ENCODE results near the gene DDX10. TPM values are rescaled to one million over a fixed set of nuclear protein-coding genes. Genes with fewer than 3 reads are reported as not detected.

The DDX10 gene
- total RNA-seq, 1 donor, result 15.7 TPM

DNA sequence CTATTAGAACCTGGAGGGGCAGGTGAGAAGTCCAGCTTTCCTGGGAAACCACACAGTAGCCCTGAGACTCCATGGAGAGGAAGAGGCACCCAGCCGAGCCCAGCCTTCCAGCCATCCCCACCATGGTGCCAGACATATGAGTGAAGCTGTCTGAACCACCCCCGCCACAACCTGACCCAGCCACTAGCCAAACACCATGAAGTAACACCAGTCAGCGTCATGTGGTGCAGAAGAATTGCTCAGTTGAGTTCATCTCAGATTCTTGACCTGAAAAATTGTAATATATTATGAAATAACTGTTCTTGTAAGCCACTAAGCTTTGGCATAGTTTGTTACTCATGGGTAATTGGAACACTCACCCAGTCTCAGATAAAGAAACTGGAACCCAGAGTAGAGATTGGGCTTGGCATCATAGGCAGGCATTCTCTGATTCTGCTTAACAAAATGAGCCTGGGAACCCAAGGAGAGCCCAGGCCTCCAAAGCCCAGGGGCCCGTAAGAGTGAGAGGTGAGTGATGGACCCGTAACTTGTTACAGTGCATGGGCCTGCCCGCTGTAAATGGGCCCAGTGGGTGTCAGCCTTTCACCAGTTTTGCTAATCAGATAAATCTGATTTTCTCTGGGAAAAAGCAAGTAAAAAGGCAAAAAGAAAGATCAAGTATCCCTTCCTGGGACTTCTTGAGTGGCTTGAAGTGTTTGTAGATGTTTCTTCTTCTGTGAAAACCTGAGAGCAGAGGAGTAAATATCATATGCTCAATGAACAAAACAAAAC is 305.5 kb downstream of the DDX10 start:
- peak; percentile 60 for DNase-seq (ENCODE audit: low read depth)
- no peak overlapping the region for H3K4me3 ChIP-seq (ENCODE audit: low read depth, low read length)
- TF ChIP-seq CTCF (IDR thresholded peaks at IDR 0.05; ENCODE audit: insufficient read depth, low read length), result no peak

DNA sequence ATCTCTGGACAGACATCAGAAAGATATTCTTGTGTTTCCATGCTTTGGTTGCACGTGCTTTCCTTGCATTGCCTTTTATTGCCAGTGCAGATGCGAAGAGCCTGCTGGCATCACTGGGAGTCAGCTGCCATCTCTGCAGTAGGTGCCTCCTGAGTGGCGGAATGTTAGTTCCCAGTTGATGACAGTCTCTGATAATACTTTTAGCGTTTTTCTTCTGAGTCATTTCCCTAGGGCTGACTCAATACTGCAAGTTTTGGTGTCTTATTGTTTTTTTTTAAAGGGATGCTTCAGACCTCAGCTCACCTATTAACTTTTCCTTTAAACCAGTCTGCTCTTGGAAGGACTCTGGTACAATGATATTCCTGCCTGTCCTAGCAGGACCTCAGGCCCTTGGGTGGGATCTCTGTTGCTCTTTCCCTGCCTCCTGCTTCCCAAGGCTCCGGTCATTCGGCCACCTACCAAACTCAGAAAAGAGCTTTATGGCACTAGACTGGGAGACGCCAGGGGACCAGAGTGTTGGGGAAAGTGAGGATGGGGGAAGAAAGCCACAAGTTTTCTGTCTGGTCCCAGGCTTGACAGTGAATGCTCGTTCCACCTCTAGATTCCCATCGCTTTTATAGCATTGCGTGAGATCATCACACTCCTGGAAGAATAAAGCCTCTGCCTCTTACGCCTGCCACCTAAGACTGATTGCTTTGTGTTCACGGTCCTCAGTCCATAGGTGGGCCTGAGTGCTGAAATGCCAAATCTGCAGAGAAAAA is 308.7 kb downstream of the DDX10 start:
- no peak for TF ChIP-seq CTCF (IDR thresholded peaks at IDR 0.05; ENCODE audit: insufficient read depth, low read length)
- peak; percentile 79 for DNase-seq (ENCODE audit: low read depth)
- H3K4me3 ChIP-seq (ENCODE audit: low read depth, low read length), result no peak overlapping the region

DNA sequence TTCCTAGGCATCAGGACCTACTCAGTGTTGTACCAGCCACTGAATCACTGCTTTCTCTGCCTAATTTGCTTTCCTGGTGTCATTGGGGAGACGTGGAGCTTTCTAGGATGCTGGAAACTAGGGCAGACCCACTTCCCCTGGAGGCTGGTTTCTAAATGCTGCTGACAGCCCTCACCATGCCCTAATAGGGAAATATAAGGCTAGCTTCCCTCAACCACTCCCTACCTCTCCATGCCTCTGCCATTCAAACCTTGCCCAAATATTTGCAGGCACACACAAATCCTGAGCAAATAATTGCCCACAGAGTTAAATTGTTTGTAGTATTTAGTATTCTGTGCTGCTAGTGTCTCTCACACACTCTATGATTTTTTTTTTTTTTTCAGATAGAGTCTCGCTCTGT is 310.2 kb downstream of the DDX10 start:
- no peak for DNase-seq (ENCODE audit: low read depth)
- H3K4me3 ChIP-seq (ENCODE audit: low read depth, low read length), result no peak overlapping the region

GRCh38 chr11:108975641-108976071 is 310.8 kb downstream of the DDX10 start:
- no peak for TF ChIP-seq CTCF (IDR thresholded peaks at IDR 0.05; ENCODE audit: insufficient read depth, low read length)
- no peak for DNase-seq (ENCODE audit: low read depth)
- H3K4me3 ChIP-seq (ENCODE audit: low read depth, low read length), result no peak overlapping the region

More for the DNA sequence above, 310.2 kb downstream of the DDX10 start:
- TF ChIP-seq CTCF (IDR thresholded peaks at IDR 0.05; ENCODE audit: insufficient read depth, low read length), result no peak

DNA sequence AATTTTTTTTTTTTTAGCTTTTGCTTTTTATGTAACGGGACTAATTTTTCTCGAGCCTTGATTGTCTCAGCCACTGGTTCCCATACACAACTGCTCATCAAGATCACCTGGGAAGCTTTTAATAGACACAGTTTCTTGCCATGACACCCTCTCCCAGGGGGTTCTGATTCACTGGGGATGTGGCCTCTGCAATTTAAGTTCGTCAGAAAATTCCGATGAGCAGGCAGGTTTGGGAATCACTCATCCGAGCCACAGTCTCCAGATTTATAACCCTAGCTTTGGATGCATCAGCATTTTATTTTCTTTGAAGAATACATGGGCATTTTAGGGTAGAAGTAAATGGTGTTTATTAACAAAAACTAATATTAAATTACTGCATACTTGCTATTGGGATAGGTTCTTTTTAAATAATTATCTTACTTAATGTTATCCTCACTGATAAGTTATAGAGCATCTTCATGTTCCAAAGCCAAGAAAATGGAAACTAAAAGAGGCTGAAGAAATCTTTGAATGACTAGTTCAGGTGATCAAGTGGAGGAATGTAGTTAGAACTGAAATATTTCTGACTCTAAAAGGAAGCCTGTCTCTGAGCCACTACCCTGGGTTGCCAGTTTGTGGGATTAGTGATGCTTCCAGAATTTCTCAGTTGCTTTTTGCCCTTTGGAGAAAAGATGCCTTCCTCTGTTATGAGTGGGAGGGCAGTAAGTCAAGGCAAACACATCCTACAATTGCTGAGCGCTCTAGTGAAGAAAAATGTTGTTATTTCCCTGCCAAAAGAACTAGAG is 319.0 kb downstream of the DDX10 start:
- TF ChIP-seq CTCF (IDR thresholded peaks at IDR 0.05; ENCODE audit: insufficient read depth, low read length), result no peak
- H3K4me3 ChIP-seq (ENCODE audit: low read depth, low read length), result no peak overlapping the region
- DNase-seq (ENCODE audit: low read depth), result no peak

DNA sequence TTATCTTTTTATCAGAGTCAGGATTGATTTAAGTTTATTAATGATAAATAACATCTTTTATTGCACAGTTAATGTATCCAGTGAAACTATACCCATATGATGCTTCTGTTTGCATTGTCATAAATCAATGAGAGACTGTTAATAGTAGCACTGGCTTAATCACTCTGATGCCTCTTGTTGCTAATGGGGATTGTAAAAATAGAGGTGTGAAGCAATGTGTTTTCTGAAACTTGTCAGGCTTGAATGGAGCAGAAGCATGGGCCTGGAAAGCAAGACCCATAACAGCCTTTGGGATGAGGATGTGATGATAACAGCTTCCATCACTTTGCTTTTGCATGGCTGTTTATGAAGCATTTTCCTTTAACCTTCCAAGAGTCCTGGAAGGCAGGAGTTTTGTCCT is 319.7 kb downstream of the DDX10 start:
- no peak for TF ChIP-seq CTCF (IDR thresholded peaks at IDR 0.05; ENCODE audit: insufficient read depth, low read length)
- no peak for DNase-seq (ENCODE audit: low read depth)
- no peak overlapping the region for H3K4me3 ChIP-seq (ENCODE audit: low read depth, low read length)
